DOHH2 (cell line): Measurements from ENCODE around the gene AMDHD1.

Experiments used
- H3F3A ChIP-seq: fragments of 200-600 bp; sonication (generic), shearing (Covaris generic); 2 replicates; pipeline ENCODE4 v1.6.0; 2016; ENCODE audit warnings: antibody characterized with exemption, mild to moderate bottlenecking; ENCODE audit not compliant: control insufficient read depth, insufficient read depth
- H3K27ac ChIP-seq: fragments of 200-600 bp; sonication (generic); 2 replicates; pipeline ENCODE4 v1.5.1; 2014; ENCODE audit warnings: low read depth, mild to moderate bottlenecking, low read length, moderate library complexity
- H3K27me3 ChIP-seq: fragments of 200-600 bp; sonication (generic); 2 replicates; pipeline ENCODE4 v1.6.1; 2014; ENCODE audit warnings: mild to moderate bottlenecking, low read length, mixed read lengths; ENCODE audit not compliant: control insufficient read depth
- H3K36me3 ChIP-seq: fragments of 200-600 bp; sonication (generic); 2 replicates; pipeline ENCODE4 v1.6.1; 2014; ENCODE audit warnings: mild to moderate bottlenecking, low read length, moderate library complexity, mixed read lengths; ENCODE audit not compliant: control insufficient read depth
- H3K4me1 ChIP-seq: fragments of 200-600 bp; sonication (generic); 2 replicates; pipeline ENCODE4 v1.6.1; 2014; ENCODE audit warnings: mild to moderate bottlenecking, low read length, mixed read lengths; ENCODE audit not compliant: control insufficient read depth
- H3K4me2 ChIP-seq: fragments of 200-600 bp; sonication (generic); 2 replicates; pipeline ENCODE4 v1.6.0; 2014; ENCODE audit warnings: mild to moderate bottlenecking, low read length, moderate library complexity
- H3K4me3 ChIP-seq: fragments of 200-600 bp; sonication (generic); 2 replicates; pipeline ENCODE4 v1.5.1; 2014; ENCODE audit warnings: mild to moderate bottlenecking, low read length, mixed read lengths
- H3K79me2 ChIP-seq: fragments of 200-600 bp; sonication (generic); 2 replicates; pipeline ENCODE4 v1.6.1; 2014; ENCODE audit warnings: mild to moderate bottlenecking, low read length, mixed read lengths; ENCODE audit not compliant: control insufficient read depth
- H3K9me2 ChIP-seq: fragments of 200-600 bp; sonication (generic); replicated peaks from 2 replicates; pipeline ENCODE4 v1.6.1; 2014; ENCODE audit warnings: mild to moderate bottlenecking, low read length, mixed read lengths; ENCODE audit not compliant: control insufficient read depth
- H3K9me3 ChIP-seq: fragments of 200-600 bp; sonication (generic); 2 replicates; pipeline ENCODE4 v1.6.1; 2014; ENCODE audit warnings: antibody characterized with exemption, low read length, mixed read lengths; ENCODE audit not compliant: control insufficient read depth, insufficient read depth
- H4K20me1 ChIP-seq: fragments of 200-600 bp; sonication (generic); 2 replicates; pipeline ENCODE4 v1.6.0; 2014; ENCODE audit warnings: low read depth, mild to moderate bottlenecking, antibody characterized with exemption, low read length, moderate library complexity; ENCODE audit not compliant: control insufficient read depth, insufficient read depth
- EZH2phosphoT487 ChIP-seq: fragments of 200-600 bp; sonication (generic); IDR thresholded peaks from 2 replicates; pipeline ENCODE4 v1.6.1; 2017; ENCODE audit warnings: borderline replicate concordance, mild to moderate bottlenecking, antibody characterized with exemption, low read length, moderate library complexity, mixed read lengths
- TF ChIP-seq, protein P1 (sequence below): fragments of 200-600 bp; sonication (generic); IDR thresholded peaks from one replicate; pipeline ENCODE4 v1.5.1; 2014; ENCODE audit warnings: antibody characterized with exemption, mild to moderate bottlenecking, low read depth, low read length; ENCODE audit not compliant: poor library complexity, severe bottlenecking

The AMDHD1 gene

GRCh38 chr12:95942101-95942523 is 1.0 kb upstream of the AMDHD1 start:
- Histone ChIP-seq H3K27me3 (peaks cover 7% of the 10 kb centered on the region; the same call in 1 of the 2 replicates), H3K4me1 (peaks cover 10% of the 10 kb centered on the region), H4K20me1 (no peaks in the 10 kb centered on the region), H3K4me3 (peak overlapping the region; percentile 88), H3K9me3 (no peaks in the 10 kb centered on the region), H3K9me2 (no peaks in the 10 kb centered on the region), H3K36me3 (no peaks in the 10 kb centered on the region), H3K4me2 (peak overlapping the region; percentile 86), H3F3A (no peaks in the 10 kb centered on the region), H3K27ac (peak overlapping the region; percentile 45; the same call in 1 of the 2 replicates), H3K79me2 (peaks cover 6% of the 10 kb centered on the region; the same call in 1 of the 2 replicates)
- TF ChIP-seq, protein P1, sequence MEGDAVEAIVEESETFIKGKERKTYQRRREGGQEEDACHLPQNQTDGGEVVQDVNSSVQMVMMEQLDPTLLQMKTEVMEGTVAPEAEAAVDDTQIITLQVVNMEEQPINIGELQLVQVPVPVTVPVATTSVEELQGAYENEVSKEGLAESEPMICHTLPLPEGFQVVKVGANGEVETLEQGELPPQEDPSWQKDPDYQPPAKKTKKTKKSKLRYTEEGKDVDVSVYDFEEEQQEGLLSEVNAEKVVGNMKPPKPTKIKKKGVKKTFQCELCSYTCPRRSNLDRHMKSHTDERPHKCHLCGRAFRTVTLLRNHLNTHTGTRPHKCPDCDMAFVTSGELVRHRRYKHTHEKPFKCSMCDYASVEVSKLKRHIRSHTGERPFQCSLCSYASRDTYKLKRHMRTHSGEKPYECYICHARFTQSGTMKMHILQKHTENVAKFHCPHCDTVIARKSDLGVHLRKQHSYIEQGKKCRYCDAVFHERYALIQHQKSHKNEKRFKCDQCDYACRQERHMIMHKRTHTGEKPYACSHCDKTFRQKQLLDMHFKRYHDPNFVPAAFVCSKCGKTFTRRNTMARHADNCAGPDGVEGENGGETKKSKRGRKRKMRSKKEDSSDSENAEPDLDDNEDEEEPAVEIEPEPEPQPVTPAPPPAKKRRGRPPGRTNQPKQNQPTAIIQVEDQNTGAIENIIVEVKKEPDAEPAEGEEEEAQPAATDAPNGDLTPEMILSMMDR: no peak
- TF ChIP-seq EZH2phosphoT487: no peak

DNA sequence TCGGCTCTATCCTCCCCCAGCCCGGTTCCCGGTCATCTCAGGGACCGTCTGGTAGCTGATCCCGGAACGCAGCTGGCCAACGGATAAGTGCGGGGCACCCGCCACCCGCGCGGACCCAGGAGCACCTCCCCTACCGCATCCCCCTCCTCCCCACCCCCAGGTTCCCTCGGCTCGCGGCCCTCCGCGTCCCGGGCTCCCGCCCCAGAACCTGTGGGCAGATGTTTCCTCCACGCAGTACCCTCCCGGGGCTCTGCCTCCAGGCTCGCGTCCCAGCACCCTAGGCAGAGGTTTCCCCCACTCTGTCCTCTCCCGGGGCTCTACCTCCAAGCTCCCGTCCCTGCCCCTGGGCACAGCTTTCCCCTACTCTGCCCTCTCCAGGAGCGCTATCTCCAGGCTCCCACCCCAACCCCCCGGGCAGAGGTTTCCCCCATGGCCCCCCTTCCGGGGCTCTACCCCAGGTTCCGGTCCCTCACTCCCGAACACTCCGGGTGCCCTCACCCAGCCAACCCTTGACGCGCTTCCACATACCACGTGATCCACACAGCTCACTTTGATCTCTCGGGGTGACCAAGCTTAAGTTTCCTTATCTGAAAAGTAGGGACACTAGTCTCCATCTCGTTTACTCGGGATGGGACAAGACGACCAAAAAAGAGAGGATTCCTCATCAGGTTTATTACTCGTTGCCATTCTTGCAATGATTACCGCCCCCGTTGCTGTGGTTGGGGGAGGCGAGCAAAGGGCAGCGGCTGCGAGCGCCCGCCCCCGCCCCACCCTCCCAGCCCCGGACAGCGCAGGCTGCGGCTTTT is 404 bp upstream of the AMDHD1 start, which contains the start of gene CCDC38:
CCDC38 (minus strand) TSS at position 91 of the 806 bp plus-strand sequence. CDS start 6,105 bp downstream, outside the sequence.
- TF ChIP-seq, protein P1: no peak
- no peak for TF ChIP-seq EZH2phosphoT487
- Histone ChIP-seq H3K4me3 (peak within 1 kb of the TSS; percentile 88), H3K4me1 (peaks cover 10% of the 10 kb centered on the region), H3K9me2 (no peaks in the 10 kb centered on the region), H3K27me3 (peaks cover 7% of the 10 kb centered on the region; the same call in 1 of the 2 replicates), H3F3A (no peaks in the 10 kb centered on the region), H3K4me2 (peak within 1 kb of the TSS; percentile 86), H3K79me2 (peaks cover 6% of the 10 kb centered on the region; the same call in 1 of the 2 replicates), H3K9me3 (no peaks in the 10 kb centered on the region), H3K27ac (peak within 1 kb of the TSS; percentile 45), H4K20me1 (no peaks in the 10 kb centered on the region), H3K36me3 (no peaks in the 10 kb centered on the region)

GRCh38 chr12:95944108-95944704 is 1.1 kb downstream of the AMDHD1 start:
- Histone ChIP-seq H3K4me2 (peak overlapping the region; percentile 86), H3K36me3 (no peaks in the 10 kb centered on the region), H3K27ac (no peak overlapping the region), H4K20me1 (no peaks in the 10 kb centered on the region), H3K4me3 (peak overlapping the region; percentile 88; the same call in 1 of the 2 replicates), H3K9me2 (no peaks in the 10 kb centered on the region), H3K4me1 (peaks cover 10% of the 10 kb centered on the region), H3K9me3 (no peaks in the 10 kb centered on the region), H3F3A (no peaks in the 10 kb centered on the region), H3K79me2 (peaks cover 6% of the 10 kb centered on the region; the same call in 1 of the 2 replicates), H3K27me3 (peaks cover 9% of the 10 kb centered on the region)
- TF ChIP-seq, protein P1: no peak
- no peak for TF ChIP-seq EZH2phosphoT487
